Activated gamma-delta T cell treated with anti-CD3 and anti-CD28 coated beads, Interleukin-2, amount 50 U/mL, for 16 hours (primary cell): ENCODE measurements around the gene PHACTR1.

ENCODE experiments used
- DNase-seq: peaks from one replicate; pipeline ENCODE4 v3.0.0-alpha.2; 2020; ENCODE audit warnings: low read depth

The PHACTR1 gene

DNA sequence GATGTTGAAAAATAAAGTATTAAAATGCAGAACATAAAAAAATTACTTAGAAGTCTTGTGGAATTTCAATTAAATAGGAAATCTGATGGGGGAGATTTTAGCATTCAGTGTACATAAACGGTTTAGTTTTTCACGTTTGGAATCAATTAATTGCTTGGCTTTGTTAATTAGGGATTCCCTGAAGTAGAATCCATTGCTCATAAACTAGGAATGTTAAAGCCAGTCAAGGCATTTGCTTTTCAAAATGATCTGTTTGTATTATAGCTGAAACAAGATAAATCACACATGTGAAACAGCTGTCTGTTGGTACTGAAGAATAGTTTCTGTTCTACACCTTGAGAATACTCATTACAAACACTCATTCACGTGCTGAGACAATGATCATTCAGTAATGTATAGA is 313.8 kb downstream of the PHACTR1 start:
- DNase-seq, result no peak

DNA sequence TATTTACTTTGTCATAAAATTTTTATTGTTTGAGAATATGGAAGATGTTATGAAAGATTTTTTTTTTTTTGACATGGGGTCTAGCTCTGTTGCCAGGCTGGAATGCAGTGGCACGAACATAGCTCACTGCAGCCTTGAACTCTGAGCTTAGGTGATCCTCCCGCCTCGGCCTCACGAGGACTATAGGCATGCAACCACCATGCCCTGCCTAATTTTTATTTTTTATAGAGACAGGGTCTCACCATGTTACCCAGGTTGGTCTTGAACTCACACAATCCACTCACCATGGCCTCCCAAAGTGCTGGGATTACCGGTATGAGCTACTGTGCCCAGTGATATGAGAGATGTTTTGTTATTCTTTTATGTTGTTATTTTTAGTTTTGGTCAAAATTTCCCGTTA is 316.0 kb downstream of the PHACTR1 start:
- no peak for DNase-seq

DNA sequence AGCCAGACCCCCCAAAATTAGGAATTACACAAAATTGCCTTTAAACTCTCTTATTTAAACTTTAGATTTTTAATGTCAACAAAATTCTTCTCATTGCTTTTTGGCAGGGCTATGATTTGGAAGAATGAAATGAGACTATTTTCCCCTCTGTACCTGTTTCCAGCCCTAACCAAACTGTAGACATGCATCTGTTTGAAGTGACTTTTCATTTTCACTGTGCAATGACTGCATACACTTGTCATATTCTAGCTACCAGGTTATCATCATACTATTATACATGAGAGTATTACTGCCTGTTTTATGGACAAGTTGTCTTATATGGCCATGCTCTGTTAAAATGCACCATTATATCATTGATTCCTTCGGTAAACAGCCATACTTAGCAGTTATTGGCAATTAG is 316.6 kb downstream of the PHACTR1 start:
- no peak for DNase-seq

DNA sequence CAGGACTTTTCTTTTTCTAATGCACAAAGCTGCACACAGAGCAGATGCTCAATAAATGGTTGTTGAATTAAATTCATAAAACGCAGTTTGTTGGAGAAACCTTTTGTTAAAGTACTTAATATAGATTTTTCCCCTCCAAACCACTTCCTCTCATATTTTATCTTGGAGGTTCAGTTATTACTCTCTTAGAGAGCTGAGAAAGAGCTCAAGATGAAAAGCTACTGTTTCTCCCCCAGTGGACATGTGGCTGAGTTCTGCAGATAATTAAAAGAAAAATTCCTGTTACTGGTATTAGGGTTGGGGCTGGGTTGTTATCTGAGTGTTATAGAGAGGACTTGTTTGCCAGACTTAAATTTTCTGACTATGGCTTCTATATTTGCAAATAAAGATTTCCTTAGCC is 317.7 kb downstream of the PHACTR1 start:
- no peak for DNase-seq

DNA sequence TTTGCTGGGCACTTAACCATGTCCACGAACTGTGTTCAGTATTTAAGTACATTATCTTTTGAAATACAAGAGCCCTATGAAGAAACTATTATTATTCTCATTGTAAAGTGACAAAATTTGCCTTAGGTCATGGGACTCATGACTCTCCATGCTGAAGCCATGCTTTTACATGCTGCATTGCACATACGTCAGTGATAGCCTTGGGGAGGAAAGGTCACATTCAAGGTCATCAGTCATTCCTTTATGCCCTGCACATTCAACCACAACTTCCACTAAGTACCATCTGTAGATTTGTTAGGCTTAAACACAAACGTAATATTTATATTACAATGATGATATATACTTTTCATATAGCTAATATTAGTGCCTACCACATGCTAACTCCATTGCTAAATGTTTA is 319.0 kb downstream of the PHACTR1 start:
- no peak for DNase-seq

DNA sequence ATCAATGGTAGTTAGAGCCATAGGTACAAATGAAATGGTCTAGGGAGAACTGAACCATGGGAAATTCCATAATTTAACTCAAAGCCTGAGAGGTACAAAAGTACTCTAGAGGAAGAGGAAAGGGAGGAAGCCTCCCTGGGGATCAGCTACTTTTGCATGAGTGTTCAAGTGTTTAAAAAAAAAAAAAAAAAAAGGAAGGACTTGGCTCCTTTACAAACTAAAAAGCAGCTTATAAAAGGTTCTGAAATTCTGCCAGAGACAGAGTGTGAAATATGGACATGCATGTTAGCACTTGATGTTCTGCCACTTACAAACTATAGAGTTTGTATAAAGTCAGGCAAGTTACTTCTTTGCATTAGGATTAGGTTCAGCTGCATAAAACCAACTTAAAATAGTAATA is 321.7 kb downstream of the PHACTR1 start:
- DNase-seq, result no peak

DNA sequence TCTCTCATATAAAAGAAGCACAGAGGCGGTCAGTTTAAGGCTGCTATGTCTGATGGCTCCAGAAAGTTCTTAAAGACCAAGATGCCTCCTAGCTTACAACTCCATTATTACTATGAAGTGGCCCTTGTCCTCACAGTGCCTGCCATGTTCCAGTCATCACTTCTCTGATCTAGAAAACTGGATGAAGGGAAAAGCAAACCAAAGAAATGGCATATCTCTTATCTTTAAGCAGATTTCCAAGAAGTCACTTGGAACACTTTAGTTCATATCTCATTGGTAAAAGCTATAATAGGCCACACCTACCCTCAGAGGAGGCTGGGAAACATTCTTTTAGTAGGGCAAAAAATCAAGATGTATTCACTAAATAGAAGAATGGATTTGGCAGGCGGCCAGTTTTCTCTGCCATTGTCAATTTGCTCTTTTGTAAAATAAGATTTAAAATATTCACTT is 322.2 kb downstream of the PHACTR1 start:
- DNase-seq, result no peak

DNA sequence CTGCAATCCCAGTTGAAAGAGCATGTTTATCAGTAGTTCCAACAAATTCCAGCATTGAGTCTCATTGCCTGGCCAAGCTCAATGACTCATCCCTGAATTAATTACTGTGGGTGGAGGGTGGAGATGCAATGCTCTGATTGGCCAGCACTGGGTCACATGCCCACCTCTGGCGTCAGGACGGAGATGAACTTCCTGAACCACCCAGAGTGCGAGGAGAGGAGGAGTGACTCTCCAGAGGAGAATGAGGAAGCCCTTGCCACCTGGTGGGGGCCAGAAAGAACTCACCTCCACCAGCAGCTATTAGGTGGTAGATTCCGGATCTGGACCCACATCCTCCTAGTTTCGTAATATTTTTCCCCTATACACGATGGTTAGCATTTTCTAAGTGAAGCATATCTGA is 327.8 kb downstream of the PHACTR1 start:
- no peak for DNase-seq

DNA sequence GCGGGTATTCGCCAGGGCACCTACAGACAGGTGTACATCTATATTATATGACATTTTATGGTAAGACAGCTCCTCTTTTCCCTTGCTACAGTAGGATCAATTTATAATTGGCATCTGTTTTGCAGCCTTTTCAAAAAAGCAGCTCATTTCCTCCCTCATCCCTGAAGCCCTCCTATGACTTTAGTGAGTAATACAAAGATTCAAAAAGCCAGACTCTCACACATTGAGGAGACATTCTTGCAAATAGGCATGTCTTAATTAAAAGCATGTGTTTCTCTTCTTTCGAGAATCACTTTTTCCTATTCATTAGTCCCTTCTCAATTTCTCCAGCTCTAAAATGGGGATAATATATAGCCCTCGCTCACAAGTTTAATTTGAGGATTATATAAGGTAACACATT is 328.3 kb downstream of the PHACTR1 start:
- DNase-seq, result no peak

DNA sequence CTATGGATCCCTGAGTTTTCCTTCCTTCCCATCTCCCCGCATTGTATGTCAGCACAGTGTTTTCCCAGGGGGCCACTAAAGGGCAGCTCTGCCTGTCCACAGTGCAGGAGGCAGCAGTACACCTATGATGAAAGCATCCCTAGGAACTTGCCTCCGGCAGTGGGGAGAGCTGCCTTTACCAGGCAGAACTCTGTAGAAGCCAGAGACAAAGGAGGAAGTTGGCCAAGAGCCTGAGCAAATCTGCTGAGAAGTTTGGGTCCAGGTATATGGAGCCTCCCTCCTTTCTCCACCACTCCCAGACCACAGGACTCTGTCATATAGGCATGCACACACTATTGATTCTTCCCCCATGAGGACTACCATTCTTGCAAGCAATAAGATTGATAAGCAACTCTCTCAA is 329.1 kb downstream of the PHACTR1 start:
- no peak for DNase-seq

DNA sequence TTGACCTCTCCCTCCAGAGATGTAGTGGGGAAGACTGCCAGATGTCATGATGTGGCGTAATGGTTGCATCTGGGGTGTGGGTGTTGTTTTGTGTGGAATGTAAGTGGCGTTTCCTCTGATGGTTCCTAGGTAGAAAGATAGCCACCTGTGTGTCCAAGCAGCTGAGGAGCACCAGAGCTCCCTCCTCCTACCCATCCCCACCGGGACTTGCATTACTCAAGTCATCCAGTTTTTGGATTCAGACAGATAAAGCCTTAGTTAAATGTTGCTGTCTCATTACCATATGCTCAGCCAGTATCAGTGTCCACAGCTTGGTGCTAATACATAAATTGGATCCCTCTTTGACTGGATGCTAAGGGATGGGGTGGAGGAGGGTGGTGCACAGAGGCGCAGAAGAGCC is 329.5 kb downstream of the PHACTR1 start:
- no peak for DNase-seq

DNA sequence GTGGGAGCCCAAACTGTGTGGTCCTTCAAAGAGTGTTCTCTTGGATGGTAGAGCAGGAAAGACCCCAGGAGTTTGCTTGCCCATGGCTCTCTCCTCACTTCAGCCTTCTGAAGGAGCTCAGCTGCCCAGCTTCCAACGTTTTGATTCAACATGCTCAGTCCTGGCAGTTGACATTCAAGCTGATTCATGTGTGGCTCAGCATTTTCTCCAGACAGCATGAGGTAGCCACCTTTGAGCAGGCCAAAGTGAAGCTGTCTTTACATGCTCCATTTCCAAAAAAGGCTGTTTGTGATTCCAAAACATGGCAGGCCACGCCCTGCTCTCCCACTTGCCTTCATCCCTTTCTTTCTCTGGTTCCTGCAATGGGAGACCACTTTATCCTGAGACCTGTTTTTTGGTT is 331.5 kb downstream of the PHACTR1 start:
- DNase-seq, result no peak

DNA sequence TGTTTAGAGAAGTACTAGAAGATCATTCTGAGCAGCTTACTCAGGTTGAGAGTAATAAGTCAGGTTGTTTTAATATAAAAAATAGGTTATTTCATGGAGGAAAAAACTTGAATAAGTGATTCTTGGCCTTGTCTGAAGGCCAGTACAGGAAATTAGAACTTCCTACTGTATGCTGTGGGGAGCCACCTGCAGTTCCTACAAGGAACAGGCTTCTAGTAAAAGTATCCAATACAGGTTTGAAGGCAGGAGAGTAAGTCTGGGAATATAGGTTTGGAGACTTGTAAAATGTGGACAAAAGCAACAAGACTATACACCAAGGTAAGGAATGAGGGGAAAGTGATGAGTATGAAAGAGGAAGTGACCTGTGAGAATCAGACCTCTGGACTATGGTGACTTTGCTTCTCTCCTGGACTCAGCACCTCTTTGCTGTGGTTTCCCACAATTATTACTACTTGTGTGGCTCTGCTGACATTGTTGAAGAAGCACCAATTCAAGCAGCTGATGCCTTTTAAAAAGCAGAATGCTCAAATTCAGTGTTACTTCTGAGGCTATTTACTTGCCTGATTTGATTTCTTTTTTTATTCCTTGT is 333.2 kb downstream of the PHACTR1 start:
- DNase-seq, result no peak

DNA sequence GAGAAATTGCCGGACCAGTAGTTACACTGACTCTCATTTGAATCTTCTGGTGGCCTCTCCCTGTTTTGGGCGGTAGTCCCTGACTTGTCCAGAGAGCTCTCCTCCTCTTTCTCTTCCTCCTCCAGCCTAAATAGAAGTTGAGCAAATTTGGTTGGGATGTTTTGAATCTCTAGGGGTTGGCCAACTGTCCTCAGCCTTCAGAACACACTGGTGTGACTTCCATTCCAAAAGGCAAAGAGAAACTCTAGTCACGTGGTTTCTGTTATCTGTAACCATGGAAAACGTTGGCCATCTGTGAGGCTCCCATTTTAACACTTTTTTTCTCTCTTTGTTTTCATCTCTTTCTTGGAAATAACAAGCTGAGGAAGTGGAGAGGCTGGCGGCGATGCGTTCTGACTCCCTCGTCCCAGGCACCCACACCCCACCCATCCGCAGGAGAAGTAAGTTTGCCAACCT is 336.5 kb downstream of the PHACTR1 start:
- no peak for DNase-seq

DNA sequence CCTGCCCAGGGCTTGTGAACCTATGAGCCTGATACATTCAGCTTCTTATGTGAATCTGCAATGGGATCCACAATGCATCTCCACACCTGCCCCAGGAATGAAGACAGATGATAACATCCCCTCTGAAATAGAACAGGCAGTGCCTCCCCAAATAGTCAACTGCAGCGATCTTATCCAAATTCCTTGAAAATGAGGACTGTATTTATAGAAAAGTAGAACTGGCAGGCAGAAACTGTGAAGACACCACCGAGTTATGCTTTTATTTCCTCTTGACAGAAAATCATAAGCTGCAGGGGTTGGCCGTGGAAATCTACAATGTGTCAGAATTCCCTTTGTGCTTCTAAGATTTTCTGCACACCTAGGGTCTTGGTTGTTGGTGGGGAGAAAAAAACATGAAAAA is 341.5 kb downstream of the PHACTR1 start:
- DNase-seq, result no peak

DNA sequence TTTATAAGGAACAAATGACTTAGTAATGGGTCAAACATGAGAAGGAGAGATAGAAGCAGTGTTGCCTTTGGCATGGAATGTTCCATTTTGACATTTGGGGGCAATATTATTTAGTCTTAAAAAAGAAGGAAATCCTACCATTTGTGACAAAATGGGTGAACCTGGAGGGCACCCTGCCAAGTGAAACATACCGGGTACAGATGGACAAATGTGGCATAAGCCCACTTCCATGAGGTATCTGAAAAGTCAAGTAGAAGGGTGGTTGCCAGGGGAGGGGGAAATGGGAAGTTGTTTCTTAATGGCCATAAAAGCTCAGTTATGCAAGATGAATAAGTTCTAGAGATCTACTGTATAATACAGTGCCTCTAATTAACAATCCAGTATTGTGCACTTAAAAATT is 342.5 kb downstream of the PHACTR1 start:
- DNase-seq, result no peak

DNA sequence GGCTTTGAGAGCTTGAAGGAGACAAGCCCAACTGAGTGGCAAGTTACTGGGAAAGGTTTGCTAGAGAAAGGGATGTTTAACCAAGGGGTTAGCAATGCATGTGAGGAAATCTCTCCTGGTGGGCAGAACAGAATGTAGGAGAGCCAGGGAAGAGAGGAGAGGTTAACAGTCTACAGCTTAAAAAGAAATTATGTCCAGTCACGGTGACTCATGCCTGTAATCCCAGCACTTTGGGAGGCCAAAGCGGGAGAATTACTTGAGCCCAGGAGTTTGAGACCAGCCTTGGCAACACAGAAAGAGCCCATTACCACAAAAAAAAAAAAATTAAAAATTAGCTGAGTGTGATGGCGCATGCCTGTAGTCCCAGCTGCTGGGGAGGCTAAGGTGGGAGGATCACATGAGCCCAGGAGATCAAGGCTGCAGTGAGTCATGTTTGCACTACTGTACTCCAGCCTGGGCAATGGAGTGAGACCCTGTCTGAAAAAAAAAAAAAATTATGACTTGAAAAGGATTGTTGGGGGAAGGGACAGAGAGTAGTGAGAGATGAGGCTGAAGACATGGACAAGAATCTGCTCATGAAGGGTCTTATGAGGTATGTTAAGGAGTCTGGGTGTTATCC is 346.8 kb downstream of the PHACTR1 start:
- no peak for DNase-seq

DNA sequence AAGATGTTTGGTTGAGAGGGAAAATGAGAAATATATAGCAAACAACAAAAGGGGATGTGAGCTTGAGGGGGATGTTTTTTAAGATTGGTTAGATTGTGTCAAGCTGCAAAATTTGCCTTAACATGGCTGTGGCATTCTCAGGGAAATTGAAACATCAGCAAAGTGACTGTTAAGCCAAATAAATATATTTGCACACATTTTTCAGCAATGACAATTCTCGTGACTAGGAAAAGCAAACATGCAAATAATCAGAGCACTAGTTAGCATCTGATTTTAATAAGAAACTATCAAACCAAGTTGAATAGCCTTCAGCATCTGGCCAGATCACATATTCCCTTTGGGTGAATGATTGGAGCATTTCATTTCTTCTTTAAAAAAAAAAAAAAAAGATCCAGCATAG is 349.0 kb downstream of the PHACTR1 start:
- DNase-seq, result no peak

DNA sequence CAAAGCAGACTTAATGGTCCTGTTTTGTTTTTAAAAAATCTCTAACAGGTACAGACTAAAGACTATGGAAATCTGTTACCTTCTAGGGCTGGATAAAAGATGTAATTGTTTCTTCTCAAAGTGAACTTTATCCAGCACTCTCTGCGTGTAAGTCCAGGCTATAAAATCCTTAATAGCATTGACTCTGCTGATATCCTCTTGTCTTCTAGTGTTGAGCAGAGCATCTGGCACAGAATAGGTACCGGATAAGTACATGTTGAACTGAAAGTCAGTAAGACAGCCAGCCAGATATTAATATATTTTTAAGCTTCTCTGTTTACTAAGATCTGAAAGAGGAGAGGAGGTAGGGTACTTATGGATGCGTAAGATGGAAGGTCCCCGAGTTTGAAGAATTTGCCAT is 349.5 kb downstream of the PHACTR1 start:
- DNase-seq, result no peak

DNA sequence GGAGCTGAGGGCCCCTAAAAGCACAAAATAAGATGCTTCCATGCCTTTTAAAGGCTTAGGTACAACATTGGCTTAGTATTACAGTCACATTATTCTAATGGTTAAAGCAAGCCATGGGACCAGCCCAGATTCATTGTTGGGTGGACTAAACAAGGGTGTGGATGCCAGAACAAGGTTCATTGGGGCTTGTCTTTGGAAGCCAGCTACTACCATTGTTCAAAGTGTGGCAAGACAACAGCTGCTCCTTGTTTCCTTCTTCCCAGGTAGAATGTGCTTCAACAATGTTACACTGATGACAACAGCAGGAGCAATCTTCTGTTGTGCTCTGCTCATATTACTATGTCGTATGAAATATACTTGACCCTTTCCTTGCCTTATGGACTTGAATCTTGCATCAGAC is 350.3 kb downstream of the PHACTR1 start:
- no peak for DNase-seq

DNA sequence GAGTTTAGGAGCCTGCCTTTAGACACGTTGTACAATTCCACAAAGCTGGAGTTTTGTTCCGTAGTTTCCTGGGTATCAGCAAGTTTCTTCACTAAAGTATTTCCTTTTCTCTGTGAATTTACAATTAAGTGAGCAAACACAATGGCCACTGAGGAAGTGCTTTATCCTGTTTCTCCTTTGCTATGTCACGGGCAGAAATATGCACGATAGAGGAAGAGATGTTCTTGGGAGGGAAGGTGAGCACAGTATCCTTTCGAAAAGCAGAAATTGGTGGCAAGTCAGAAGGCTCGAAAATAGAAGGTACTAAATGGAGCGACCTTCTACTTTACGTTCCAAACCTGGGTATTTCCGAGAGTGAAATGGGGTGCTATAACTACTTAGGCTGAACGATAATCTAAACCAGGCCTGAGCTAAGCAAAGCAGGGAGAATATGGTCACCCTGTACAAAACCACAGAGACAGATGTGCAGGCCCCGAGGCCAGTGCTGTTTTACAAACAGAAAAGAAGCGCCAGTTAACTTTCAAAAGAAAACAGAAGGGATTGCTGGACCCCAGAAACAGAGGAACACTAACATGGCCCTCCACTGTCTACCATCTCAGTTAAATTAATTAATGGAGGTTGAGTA is 352.1 kb downstream of the PHACTR1 start:
- DNase-seq, result no peak

DNA sequence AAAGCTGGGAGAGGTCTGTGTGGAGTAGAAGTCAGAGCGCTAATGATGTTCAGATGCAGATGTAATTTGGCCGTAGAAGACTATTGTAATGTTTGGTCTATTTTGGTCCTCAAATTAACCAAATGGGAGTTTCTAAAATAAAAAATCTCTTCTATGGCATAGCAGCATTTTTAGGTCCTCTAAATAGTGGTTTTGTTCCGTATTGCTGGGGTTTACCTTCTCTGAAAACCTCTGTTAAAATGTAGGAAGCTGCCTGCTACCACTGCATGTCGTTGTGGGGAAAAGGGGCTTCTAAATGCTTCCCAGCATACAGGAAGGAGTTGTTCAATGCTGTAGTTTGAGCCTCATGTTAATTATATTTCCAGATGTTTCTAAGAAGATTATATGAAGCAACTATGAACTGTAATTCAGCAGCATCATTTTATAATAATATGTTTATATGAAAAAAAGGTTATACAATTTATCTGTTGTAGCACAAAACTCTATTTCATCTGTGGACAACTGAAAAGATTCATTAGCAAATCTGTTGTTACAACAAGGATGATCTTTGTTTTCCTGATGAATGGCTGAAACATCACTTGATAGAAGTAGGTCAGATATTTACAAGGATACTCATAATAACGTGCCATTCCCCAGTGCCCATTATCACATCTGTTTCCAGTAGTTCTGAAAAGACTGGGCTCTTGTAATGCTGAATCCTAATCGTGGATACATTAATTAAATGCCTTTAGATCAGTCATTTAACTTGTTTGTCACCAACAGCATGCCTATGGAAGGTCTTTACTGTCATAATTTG is 355.2 kb downstream of the PHACTR1 start:
- DNase-seq, result no peak
